Esophagus squamous epithelium (tissue), 5 donors: ENCODE measurements around the gene PPP4C. TPM values are rescaled to one million over a fixed set of nuclear protein-coding genes. Genes with fewer than 3 reads are reported as not detected.

ENCODE experiments used
- DNase-seq: peaks from one replicate; lab custom pipeline; 2025; lab: John Stamatoyannopoulos, UW
- H3K27ac ChIP-seq, 4 donors: fragments of 200-600 bp; sonication (generic); one replicate each; pipeline ENCODE4 v1.5.1; 2016 to 2019; ENCODE audit warnings: mild to moderate bottlenecking in 1 of 4
- H3K27me3 ChIP-seq, 4 donors: fragments of 200-600 bp; sonication (generic); 1 replicate in 3 of 4; 2 replicates in 1 of 4; pipeline versions ENCODE4 v1.5.1 to v1.6.0; 2017 to 2021; ENCODE audit warnings: antibody characterized with exemption in 1 of 4
- H3K36me3 ChIP-seq, 3 donors: fragments of 200-600 bp; sonication (generic); one replicate each; pipeline ENCODE4 v1.5.1; 2016 to 2019
- H3K4me1 ChIP-seq, 3 donors: fragments of 200-600 bp; sonication (generic); one replicate each; pipeline ENCODE4 v1.5.1; 2017 to 2019
- H3K4me3 ChIP-seq, 4 donors: fragments of 200-600 bp; sonication (generic); 1 replicate in 3 of 4; 2 replicates in 1 of 4; pipeline ENCODE4 v1.5.1; 2016 to 2019; ENCODE audit warnings: mild to moderate bottlenecking in 2 of 4, moderate library complexity in 1 of 4
- H3K9me3 ChIP-seq, 3 donors: fragments of 200-600 bp; sonication (generic); one replicate each; pipeline ENCODE4 v1.5.1; 2016 to 2019
- POLR2A ChIP-seq, 4 donors: fragments of 450-650 bp; IDR thresholded peaks; one replicate each; pipeline ENCODE4 v1.6.1; 2017; ENCODE audit warnings: antibody characterized with exemption in 4 of 4, mild to moderate bottlenecking in 4 of 4, moderate library complexity in 3 of 4
- WGBS, 2 donors: methylation state at CpG; one replicate each; pipeline ENCODE4 v1.1.5; 2018; 5-methylcytosine and 5-hydroxymethylcytosine counted together
- intact Hi-C: fragments of 100-400 bp; cut with DNase I; formaldehyde crosslinking; loops from one replicate; pipeline ENCODE4 v1.15.0; 2022
- total RNA-seq, 4 donors: library from RNA; depleted of rRNA; stranded (reverse); fragments of >200 nt; gene quantifications; one replicate each; pipeline ENCODE4 v1.1.0, GENCODE V29; 2016
- TF ChIP-seq, protein P1 (sequence below), 6 experiments: fragments of 450-650 bp in 4 of 6; fragments of 200-600 bp in 2 of 6; sonication (generic) in 2 of 6; IDR thresholded peaks; one replicate each; pipeline ENCODE4 v1.5.1; 2016 to 2019; ENCODE audit warnings: antibody characterized with exemption in 6 of 6, mild to moderate bottlenecking in 4 of 6, moderate library complexity in 4 of 6
- donor health status: DM: yes; HTN: yes; CAD: no.

The PPP4C gene
- total RNA-seq, 4 donors from 2014 or later: 67.9 to 100 (median 78.4) TPM

DNA sequence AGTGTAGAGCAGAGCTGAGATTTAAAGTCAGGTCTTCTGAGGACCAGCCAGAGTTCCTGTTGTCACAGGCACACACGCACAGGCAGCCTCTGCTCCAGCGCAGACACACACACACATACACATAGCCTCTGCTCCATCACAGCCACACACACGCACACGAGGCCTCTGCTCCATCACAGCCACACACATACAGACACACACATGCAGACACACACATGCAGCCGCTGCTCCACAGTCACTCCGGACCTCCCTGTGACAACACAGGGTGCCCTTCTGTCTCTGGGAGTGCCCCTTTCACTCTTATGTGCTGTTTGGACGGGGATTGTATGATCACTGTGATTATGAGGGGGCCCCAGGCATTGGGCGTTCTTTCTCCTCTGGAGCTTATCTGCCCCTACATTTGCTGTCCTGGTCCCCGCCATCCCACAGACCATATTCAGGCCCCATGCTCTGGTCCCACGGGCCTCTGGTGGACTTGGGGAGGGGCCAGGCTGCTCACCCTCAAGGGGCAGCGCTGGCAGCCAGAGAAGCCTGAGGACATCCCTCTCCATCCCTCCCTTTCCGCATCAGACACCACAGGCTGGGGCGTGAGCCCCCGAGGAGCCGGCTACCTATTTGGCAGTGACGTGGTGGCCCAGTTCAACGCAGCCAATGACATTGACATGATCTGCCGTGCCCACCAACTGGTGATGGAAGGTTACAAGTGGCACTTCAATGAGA lies 8.5 kb downstream of the PPP4C start:
- H3K4me1 ChIP-seq: peaks cover 8 to 36% (median 9%) of the 10 kb centered on the region in 3 donors
- WGBS, 2 donors: 82 to 86% methylated on average over 8 to 9 of the region's 18 CpGs
- no peak for TF ChIP-seq POLR2A (IDR thresholded peaks at IDR 0.05)
- TF ChIP-seq, protein P1, sequence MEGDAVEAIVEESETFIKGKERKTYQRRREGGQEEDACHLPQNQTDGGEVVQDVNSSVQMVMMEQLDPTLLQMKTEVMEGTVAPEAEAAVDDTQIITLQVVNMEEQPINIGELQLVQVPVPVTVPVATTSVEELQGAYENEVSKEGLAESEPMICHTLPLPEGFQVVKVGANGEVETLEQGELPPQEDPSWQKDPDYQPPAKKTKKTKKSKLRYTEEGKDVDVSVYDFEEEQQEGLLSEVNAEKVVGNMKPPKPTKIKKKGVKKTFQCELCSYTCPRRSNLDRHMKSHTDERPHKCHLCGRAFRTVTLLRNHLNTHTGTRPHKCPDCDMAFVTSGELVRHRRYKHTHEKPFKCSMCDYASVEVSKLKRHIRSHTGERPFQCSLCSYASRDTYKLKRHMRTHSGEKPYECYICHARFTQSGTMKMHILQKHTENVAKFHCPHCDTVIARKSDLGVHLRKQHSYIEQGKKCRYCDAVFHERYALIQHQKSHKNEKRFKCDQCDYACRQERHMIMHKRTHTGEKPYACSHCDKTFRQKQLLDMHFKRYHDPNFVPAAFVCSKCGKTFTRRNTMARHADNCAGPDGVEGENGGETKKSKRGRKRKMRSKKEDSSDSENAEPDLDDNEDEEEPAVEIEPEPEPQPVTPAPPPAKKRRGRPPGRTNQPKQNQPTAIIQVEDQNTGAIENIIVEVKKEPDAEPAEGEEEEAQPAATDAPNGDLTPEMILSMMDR (IDR thresholded peaks at IDR 0.05): no peak
- H3K9me3 ChIP-seq: no peaks in the 10 kb centered on the region
- H3K36me3 ChIP-seq: peaks cover 30 to 81% (median 42%) of the 10 kb centered on the region in 3 donors
- DNase-seq: no peak
- no peak overlapping the region for H3K4me3 ChIP-seq
- intact Hi-C loops: no loop called here
- peak overlapping the region in 2 of 4 donors; percentile 52 to 62 for H3K27ac ChIP-seq
- no peaks in the 10 kb centered on the region for H3K27me3 ChIP-seq

DNA sequence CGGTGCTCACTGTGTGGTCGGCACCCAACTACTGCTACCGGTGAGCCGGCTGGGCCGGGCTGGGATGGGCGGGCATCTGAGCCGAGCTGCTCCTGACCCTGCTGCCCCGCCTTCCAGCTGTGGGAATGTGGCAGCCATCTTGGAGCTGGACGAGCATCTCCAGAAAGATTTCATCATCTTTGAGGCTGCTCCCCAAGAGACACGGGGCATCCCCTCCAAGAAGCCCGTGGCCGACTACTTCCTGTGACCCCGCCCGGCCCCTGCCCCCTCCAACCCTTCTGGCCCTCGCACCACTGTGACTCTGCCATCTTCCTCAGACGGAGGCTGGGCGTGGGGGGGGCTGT lies 9.0 kb downstream of the PPP4C start:
- Histone ChIP-seq H3K4me3 (no peak overlapping the region), H3K27ac (peak overlapping the region in 2 of 4 donors; percentile 52 to 62), H3K36me3 (peaks cover 30 to 76% (median 42%) of the 10 kb centered on the region in 3 donors), H3K4me1 (peaks cover 9 to 39% (median 10%) of the 10 kb centered on the region in 3 donors), H3K27me3 (no peaks in the 10 kb centered on the region), H3K9me3 (no peaks in the 10 kb centered on the region)
- 32 to 80% methylated on average over 1 to 3 of the region's 17 CpGs for WGBS, 2 donors
- no peak for DNase-seq
- intact Hi-C loops: no loop called here
- TF ChIP-seq, protein P1 (IDR thresholded peaks at IDR 0.05): no peak
- no peak for TF ChIP-seq POLR2A (IDR thresholded peaks at IDR 0.05)

DNA sequence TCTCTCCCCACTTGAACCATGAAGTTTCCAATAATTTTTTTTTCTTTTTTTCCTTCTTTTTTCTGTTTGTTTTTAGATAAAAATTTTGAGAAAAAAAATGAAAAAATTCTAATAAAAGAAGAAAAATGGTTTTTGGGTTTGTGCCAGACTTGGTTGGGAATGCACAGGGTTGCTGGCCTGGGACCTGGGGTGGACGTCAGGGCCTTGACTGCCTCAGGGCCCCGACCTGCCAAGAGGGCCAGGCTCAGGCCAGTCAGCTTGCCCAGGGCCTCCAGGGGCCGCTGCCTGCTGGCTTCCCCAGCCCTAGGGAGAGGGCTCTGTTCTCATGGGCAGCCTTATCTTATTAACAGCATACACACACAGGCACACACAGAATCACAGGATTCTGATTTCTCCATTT lies 9.5 kb downstream of the PPP4C start:
- 68 to 71% methylated on average over 3 of the region's 3 CpGs for WGBS, 2 donors

DNA sequence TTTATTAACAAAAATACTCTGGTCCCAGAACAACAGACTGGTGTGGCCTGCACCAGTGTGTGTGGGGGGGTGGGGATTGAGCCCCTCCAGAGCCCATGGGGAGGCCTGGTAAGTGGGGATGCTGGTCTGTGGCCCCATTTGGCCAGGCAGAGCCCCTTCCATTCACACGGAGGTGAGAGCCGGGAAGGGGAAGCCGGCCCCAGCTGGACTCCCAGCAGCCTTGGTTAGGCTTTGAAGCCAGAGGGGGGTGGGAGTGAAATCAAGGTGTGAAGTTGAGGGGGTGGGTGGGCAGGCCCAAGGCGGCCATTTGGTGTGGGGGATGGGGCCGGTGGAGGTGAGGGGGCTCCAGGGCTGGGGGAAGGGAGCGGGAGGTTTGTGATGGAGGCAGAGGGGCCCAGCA lies 10.0 kb downstream of the PPP4C start:
- no peak for TF ChIP-seq POLR2A (IDR thresholded peaks at IDR 0.05)
- TF ChIP-seq, protein P1 (IDR thresholded peaks at IDR 0.05): no peak
- DNase-seq: no peak
- Histone ChIP-seq H3K9me3 (no peaks in the 10 kb centered on the region), H3K4me3 (no peak overlapping the region), H3K27me3 (no peaks in the 10 kb centered on the region), H3K36me3 (peaks cover 28 to 66% (median 39%) of the 10 kb centered on the region in 3 donors), H3K27ac (peak overlapping the region in 2 of 4 donors; percentile 40 to 52), H3K4me1 (peaks cover 17 to 49% (median 19%) of the 10 kb centered on the region in 3 donors)
- WGBS, 2 donors: 80 to 83% methylated on average over 1 of the region's 6 CpGs
- intact Hi-C loops: no loop called here

More for the DNA sequence above, 9.5 kb downstream of the PPP4C start:
- no peaks in the 10 kb centered on the region for H3K9me3 ChIP-seq
- H3K4me1 ChIP-seq: peaks cover 11 to 43% (median 13%) of the 10 kb centered on the region in 3 donors
- H3K36me3 ChIP-seq: peaks cover 30 to 71% (median 42%) of the 10 kb centered on the region in 3 donors
- no peak for DNase-seq
- no peaks in the 10 kb centered on the region for H3K27me3 ChIP-seq
- peak overlapping the region in 2 of 4 donors; percentile 40 to 52 for H3K27ac ChIP-seq
- intact Hi-C loops: no loop called here
- no peak overlapping the region for H3K4me3 ChIP-seq
- TF ChIP-seq POLR2A (IDR thresholded peaks at IDR 0.05): no peak
- TF ChIP-seq, protein P1 (IDR thresholded peaks at IDR 0.05): no peak
